Upper lobe of right lung (tissue), 1 donor: ENCODE results near the gene ARHGAP21. TPM values are rescaled to one million over a fixed set of nuclear protein-coding genes. Genes with fewer than 3 reads are reported as not detected.
A peak's percentile ranks its signal among the peaks of the same experiment; 100 is the strongest.

ENCODE experiments used
- ATAC-seq: fragments of 200-7000 bp; cut with Tn5 transposase; one replicate; pipeline ENCODE4 v1.9.1; 2020; ENCODE audit warnings: mild to moderate bottlenecking, moderate library complexity
- DNase-seq: peaks from one replicate; pipeline ENCODE4 v3.0.0-alpha.2; 2020
- H3K27ac ChIP-seq: fragments of 200-600 bp; one replicate; pipeline ENCODE4 v1.8.0; 2022
- H3K27me3 ChIP-seq: fragments of 200-600 bp; one replicate; pipeline ENCODE4 v1.8.0; 2022; ENCODE audit warnings: mild to moderate bottlenecking
- H3K36me3 ChIP-seq: fragments of 200-600 bp; one replicate; pipeline ENCODE4 v1.8.0; 2022
- H3K4me1 ChIP-seq: fragments of 200-600 bp; one replicate; pipeline ENCODE4 v1.8.0; 2022
- H3K4me3 ChIP-seq: fragments of 200-600 bp; one replicate; pipeline ENCODE4 v1.8.0; 2022; ENCODE audit warnings: mild to moderate bottlenecking
- H3K9me3 ChIP-seq: fragments of 200-600 bp; one replicate; pipeline ENCODE4 v1.8.0; 2022
- intact Hi-C: fragments of 100-400 bp; cut with DNase I; formaldehyde crosslinking; loops from one replicate; pipeline ENCODE4 v1.11.0; 2022
- total RNA-seq: library from RNA; stranded (reverse); fragmentation: NEBNext Ultra II Directional; extraction: Animal tissue kit (Norgen Biotek cat#: 25700); gene quantifications from one replicate; pipeline ENCODE4 v1.2.1, GENCODE V29; 2021
- TF ChIP-seq, protein P1 (sequence below): fragments of 200-600 bp; IDR thresholded peaks from one replicate; pipeline ENCODE4 v1.8.0; 2022; ENCODE audit warnings: antibody characterized with exemption
- donor health status: DM: no; HTN: yes; CAD: no; lungs with severe emphysema.

ARHGAP21 gene
- total RNA-seq, 1 donor from 2014 or later, result 85.0 TPM

DNA sequence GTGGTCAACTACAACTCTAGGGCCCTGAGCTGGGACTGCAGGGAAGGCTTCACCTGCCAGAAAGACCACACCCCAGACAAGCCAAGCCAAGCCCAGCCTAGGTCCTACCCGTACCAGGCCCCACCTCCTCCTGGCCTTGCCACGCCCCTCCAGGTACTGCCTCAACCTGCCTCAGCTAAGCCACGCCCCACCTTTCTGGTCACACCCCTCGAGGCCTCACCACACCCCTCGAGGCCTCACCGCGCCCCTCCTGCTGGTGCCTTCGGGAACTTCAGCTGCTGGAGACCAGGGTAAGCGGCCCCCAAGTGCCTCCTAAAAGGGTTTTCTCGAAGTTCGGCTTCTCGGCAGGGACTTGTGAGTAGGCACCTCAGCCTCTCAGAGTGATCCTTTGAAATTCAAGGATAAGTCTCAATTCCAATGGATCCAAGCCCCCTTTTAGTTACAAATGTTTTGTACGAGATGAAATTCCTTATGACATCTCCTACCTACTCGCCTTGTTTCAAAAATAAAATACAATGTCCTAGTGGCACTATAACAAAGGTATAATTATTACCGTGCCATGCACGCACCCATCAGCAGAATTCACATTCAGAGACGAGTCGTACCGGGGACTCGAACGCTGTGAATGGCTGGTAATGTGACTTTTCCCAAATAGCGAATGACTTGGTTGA lies 171.2 kb downstream of the ARHGAP21 start:
- Histone ChIP-seq H3K27me3 (no peaks in the 10 kb centered on the region), H3K9me3 (no peaks in the 10 kb centered on the region), H3K36me3 (no peaks in the 10 kb centered on the region), H3K27ac (no peak overlapping the region), H3K4me3 (no peak overlapping the region), H3K4me1 (no peaks in the 10 kb centered on the region)
- ATAC-seq (peak; percentile 85), DNase-seq (peak; percentile 80)
- TF ChIP-seq, protein P1, sequence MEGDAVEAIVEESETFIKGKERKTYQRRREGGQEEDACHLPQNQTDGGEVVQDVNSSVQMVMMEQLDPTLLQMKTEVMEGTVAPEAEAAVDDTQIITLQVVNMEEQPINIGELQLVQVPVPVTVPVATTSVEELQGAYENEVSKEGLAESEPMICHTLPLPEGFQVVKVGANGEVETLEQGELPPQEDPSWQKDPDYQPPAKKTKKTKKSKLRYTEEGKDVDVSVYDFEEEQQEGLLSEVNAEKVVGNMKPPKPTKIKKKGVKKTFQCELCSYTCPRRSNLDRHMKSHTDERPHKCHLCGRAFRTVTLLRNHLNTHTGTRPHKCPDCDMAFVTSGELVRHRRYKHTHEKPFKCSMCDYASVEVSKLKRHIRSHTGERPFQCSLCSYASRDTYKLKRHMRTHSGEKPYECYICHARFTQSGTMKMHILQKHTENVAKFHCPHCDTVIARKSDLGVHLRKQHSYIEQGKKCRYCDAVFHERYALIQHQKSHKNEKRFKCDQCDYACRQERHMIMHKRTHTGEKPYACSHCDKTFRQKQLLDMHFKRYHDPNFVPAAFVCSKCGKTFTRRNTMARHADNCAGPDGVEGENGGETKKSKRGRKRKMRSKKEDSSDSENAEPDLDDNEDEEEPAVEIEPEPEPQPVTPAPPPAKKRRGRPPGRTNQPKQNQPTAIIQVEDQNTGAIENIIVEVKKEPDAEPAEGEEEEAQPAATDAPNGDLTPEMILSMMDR, result peak; percentile 16
- intact Hi-C loops, result no loop called here

- ATAC-seq (no peak), DNase-seq (no peak)
- H3K36me3 ChIP-seq, result no peaks in the 10 kb centered on the region
- no peaks in the 10 kb centered on the region for H3K4me1 ChIP-seq
- no peak overlapping the region for H3K27ac ChIP-seq
- no peak overlapping the region for H3K4me3 ChIP-seq
- H3K27me3 ChIP-seq, result no peaks in the 10 kb centered on the region
- no peaks in the 10 kb centered on the region for H3K9me3 ChIP-seq
- intact Hi-C loops, result no loop called here
- TF ChIP-seq, protein P1, result no peak
These were observed 172.5 kb downstream of the ARHGAP21 start for GRCh38 chr10:24551161-24551560.

GRCh38 chr10:24550680-24551079 lies 173.0 kb downstream of the ARHGAP21 start:
- DNase-seq, result no peak
- no peak for ATAC-seq
- TF ChIP-seq, protein P1, result no peak
- Histone ChIP-seq H3K9me3 (no peaks in the 10 kb centered on the region), H3K27me3 (no peaks in the 10 kb centered on the region), H3K27ac (no peak overlapping the region), H3K4me1 (no peaks in the 10 kb centered on the region), H3K4me3 (no peak overlapping the region), H3K36me3 (no peaks in the 10 kb centered on the region)
- intact Hi-C loops, result no loop called here

- no peaks in the 10 kb centered on the region for H3K27me3 ChIP-seq
- no peaks in the 10 kb centered on the region for H3K4me1 ChIP-seq
- no peak overlapping the region for H3K27ac ChIP-seq
- TF ChIP-seq, protein P1, result no peak
- H3K4me3 ChIP-seq, result no peak overlapping the region
- no peak for ATAC-seq
- no peak for DNase-seq
- intact Hi-C loops, result no loop called here
- H3K36me3 ChIP-seq, result peaks cover 23% of the 10 kb centered on the region
- no peaks in the 10 kb centered on the region for H3K9me3 ChIP-seq
These were observed 178.1 kb downstream of the ARHGAP21 start for GRCh38 chr10:24545585-24545984.

DNA sequence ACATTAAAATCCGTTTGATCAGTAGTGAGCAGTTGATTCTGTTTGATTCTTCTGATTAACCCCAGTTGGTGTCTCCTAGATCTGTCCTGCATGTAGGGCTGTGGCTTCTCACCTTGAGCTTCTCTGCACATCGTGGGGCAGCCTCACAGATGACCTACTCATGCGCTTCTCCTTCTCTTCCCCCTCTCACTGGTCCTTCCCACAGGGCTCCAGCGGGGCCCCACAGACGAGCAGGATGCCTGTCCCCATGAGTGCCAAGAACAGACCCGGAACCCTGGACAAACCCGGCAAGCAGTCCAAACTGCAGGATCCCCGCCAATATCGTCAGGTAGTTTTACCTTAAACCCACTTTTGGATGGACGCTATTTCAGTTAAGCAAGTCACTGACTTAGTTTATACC lies 178.9 kb downstream of the ARHGAP21 start:
- DNase-seq (no peak), ATAC-seq (peak; percentile 35)
- TF ChIP-seq, protein P1, result no peak
- Histone ChIP-seq H3K36me3 (peaks cover 23% of the 10 kb centered on the region), H3K9me3 (no peaks in the 10 kb centered on the region), H3K4me3 (no peak overlapping the region), H3K27me3 (no peaks in the 10 kb centered on the region), H3K4me1 (no peaks in the 10 kb centered on the region), H3K27ac (no peak overlapping the region)
- intact Hi-C loops, result no loop called here
